GM23338 (cell line): ENCODE data around the gene TCF7L2. TPM values are rescaled to one million over a fixed set of nuclear protein-coding genes. Genes with fewer than 3 reads are reported as not detected.

Experiments used
- ATAC-seq: fragments of 200-7000 bp; cut with Tn5 transposase; 3 replicates; pipeline ENCODE4 v1.9.1; 2020
- DNase-seq: peaks from one replicate; pipeline ENCODE4 v3.0.0-alpha.2; 2015; ENCODE audit warnings: low spot score
- H2AFZ ChIP-seq: fragments of 200-600 bp; sonication (generic); 2 replicates; pipeline ENCODE4 v1.8.0; 2016; ENCODE audit warnings: antibody characterized with exemption, mild to moderate bottlenecking, moderate library complexity
- H3F3A ChIP-seq: fragments of 200-600 bp; sonication (generic); replicated peaks from 2 replicates; pipeline ENCODE4 v1.8.0; 2017; ENCODE audit warnings: antibody characterized with exemption, mixed run types, low read depth
- H3K27ac ChIP-seq: fragments of 200-600 bp; sonication (generic); 2 replicates; pipeline ENCODE4 v1.6.1; 2016; ENCODE audit warnings: low read depth
- H3K27me3 ChIP-seq: fragments of 200-600 bp; sonication (generic); 2 replicates; pipeline ENCODE4 v1.8.0; 2016; ENCODE audit warnings: mild to moderate bottlenecking, mixed run types, moderate library complexity; ENCODE audit not compliant: insufficient read depth
- H3K36me3 ChIP-seq: fragments of 200-600 bp; sonication (generic); 2 replicates; pipeline ENCODE4 v1.8.0; 2016; ENCODE audit warnings: mild to moderate bottlenecking; ENCODE audit not compliant: insufficient read depth
- H3K4me1 ChIP-seq: fragments of 200-600 bp; sonication (generic); 2 replicates; pipeline ENCODE4 v1.8.0; 2016; ENCODE audit warnings: mild to moderate bottlenecking, moderate library complexity; ENCODE audit not compliant: insufficient read depth
- H3K4me2 ChIP-seq: fragments of 200-600 bp; sonication (generic); 2 replicates; pipeline ENCODE4 v1.7.1; 2017; ENCODE audit warnings: mixed run types
- H3K4me3 ChIP-seq: fragments of 200-600 bp; sonication (generic); 2 replicates; pipeline ENCODE4 v1.6.1; 2016; ENCODE audit warnings: mixed run types
- H3K79me2 ChIP-seq: fragments of 200-600 bp; sonication (generic); replicated peaks from 2 replicates; pipeline ENCODE4 v1.8.0; 2017; ENCODE audit warnings: mild to moderate bottlenecking; ENCODE audit not compliant: insufficient read depth
- H3K9me2 ChIP-seq: fragments of 200-600 bp; sonication (generic); 2 replicates; pipeline ENCODE4 v1.8.0; 2017; ENCODE audit not compliant: insufficient read depth
- H4K20me1 ChIP-seq: fragments of 200-600 bp; sonication (generic); replicated peaks from 2 replicates; pipeline ENCODE4 v1.8.0; 2017; ENCODE audit warnings: mild to moderate bottlenecking; ENCODE audit not compliant: insufficient read depth
- H3K27ac Mint-ChIP-seq: 2 replicates; pipeline ENCODE4 v1.8.0; 2020; ENCODE audit warnings: inconsistent platforms, mild to moderate bottlenecking, moderate library complexity, mixed read lengths
- H3K27me3 Mint-ChIP-seq: 3 replicates; pipeline ENCODE4 v1.8.0; 2022; ENCODE audit warnings: low read depth, mild to moderate bottlenecking, moderate library complexity, mixed read lengths, inconsistent platforms; ENCODE audit not compliant: insufficient read depth, poor library complexity
- H3K36me3 Mint-ChIP-seq: 3 replicates; pipeline ENCODE4 v1.8.0; 2021; ENCODE audit warnings: low read depth, mild to moderate bottlenecking, inconsistent platforms, moderate library complexity, mixed read lengths
- H3K4me1 Mint-ChIP-seq: 3 replicates; pipeline ENCODE4 v1.8.0; 2020; ENCODE audit warnings: mild to moderate bottlenecking, inconsistent platforms, mixed read lengths
- H3K4me3 Mint-ChIP-seq: 3 replicates; pipeline ENCODE4 v1.8.0; 2021; ENCODE audit warnings: moderate library complexity, mild to moderate bottlenecking, inconsistent platforms, mixed read lengths
- H3K9me3 Mint-ChIP-seq: 3 replicates; pipeline ENCODE4 v1.8.0; 2020; ENCODE audit warnings: moderate library complexity, mild to moderate bottlenecking, inconsistent platforms, mixed read lengths
- CREB1 ChIP-seq: fragments of 250-450 bp; sonication (Bioruptor Pico); IDR thresholded peaks from 2 replicates; pipeline ENCODE4 v1.5.0; 2020; ENCODE audit warnings: low read depth, mild to moderate bottlenecking, moderate library complexity
- ETS1 ChIP-seq: IDR thresholded peaks from 2 replicates; pipeline ENCODE4 v1.6.1; 2016; ENCODE audit warnings: antibody characterized with exemption
- EZH2 ChIP-seq: fragments of 200-600 bp; sonication (generic); IDR thresholded peaks from one replicate; pipeline ENCODE4 v1.8.0; 2017; ENCODE audit warnings: antibody characterized with exemption, mild to moderate bottlenecking, low read depth; ENCODE audit not compliant: unreplicated experiment
- EZH2phosphoT487 ChIP-seq: fragments of 200-600 bp; sonication (generic); IDR thresholded peaks from one replicate; pipeline ENCODE4 v1.8.1; 2018; ENCODE audit warnings: antibody characterized with exemption; ENCODE audit not compliant: unreplicated experiment
- JUNB ChIP-seq: IDR thresholded peaks from one replicate; pipeline ENCODE4 v1.6.1; 2016; ENCODE audit warnings: antibody characterized with exemption; ENCODE audit not compliant: unreplicated experiment
- NANOG ChIP-seq: IDR thresholded peaks from 2 replicates; pipeline ENCODE4 v1.6.1; 2016; ENCODE audit warnings: antibody characterized with exemption, borderline replicate concordance
- POLR2AphosphoS5 ChIP-seq: IDR thresholded peaks from 2 replicates; pipeline ENCODE4 v1.6.1; 2016; ENCODE audit warnings: antibody characterized with exemption, low read depth
- REST ChIP-seq: IDR thresholded peaks from one replicate; pipeline ENCODE4 v1.6.1; 2018; ENCODE audit warnings: antibody characterized with exemption; ENCODE audit not compliant: unreplicated experiment
- STAT1 ChIP-seq: IDR thresholded peaks from one replicate; pipeline ENCODE4 v1.6.1; 2016; ENCODE audit warnings: antibody characterized with exemption; ENCODE audit not compliant: unreplicated experiment
- ZNF114 ChIP-seq: fragments of 250-450 bp; sonication (Bioruptor Pico); IDR thresholded peaks from 2 replicates; pipeline ENCODE4 v1.5.0; 2020; ENCODE audit warnings: mild to moderate bottlenecking, moderate library complexity
- ZNF331 ChIP-seq: fragments of 250-450 bp; sonication (Bioruptor Pico); IDR thresholded peaks from 2 replicates; pipeline ENCODE4 v1.5.0; 2020; ENCODE audit warnings: low read depth, mild to moderate bottlenecking, moderate library complexity
- ZNF462 ChIP-seq: fragments of 250-450 bp; sonication (Bioruptor Pico); IDR thresholded peaks from 2 replicates; pipeline ENCODE4 v1.5.0; 2020; ENCODE audit warnings: mild to moderate bottlenecking, moderate library complexity
- polyA plus RNA-seq: library from polyadenylated mRNA; unstranded; fragments of >200 nt; fragmentation: Nextera tagmentation; extraction: Ambion mirVana; gene quantifications from 2 replicates; pipeline ENCODE4 v1.2.1, GENCODE V29; 2016
- total RNA-seq: library from RNA; depleted of rRNA; stranded (reverse); fragments of >200 nt; shearing (Covaris generic); gene quantifications from 2 replicates; pipeline ENCODE4 v1.2.3, GENCODE V29; 2014
- TF ChIP-seq, protein P1 (sequence below), 2 experiments: fragments of 200-600 bp in 1 of 2; sonication (generic) in 1 of 2; conservative IDR thresholded peaks; 2 replicates each; pipeline versions ENCODE4 v1.5.1 to v1.6.1; 2016 to 2017; ENCODE audit warnings: antibody characterized with exemption in 2 of 2, low read depth in 2 of 2, mild to moderate bottlenecking in 2 of 2, moderate library complexity in 1 of 2

TCF7L2 gene
- total and polyA plus RNA-seq, 2 experiments from 2014 or later, result 32.2 to 80.8 TPM

DNA sequence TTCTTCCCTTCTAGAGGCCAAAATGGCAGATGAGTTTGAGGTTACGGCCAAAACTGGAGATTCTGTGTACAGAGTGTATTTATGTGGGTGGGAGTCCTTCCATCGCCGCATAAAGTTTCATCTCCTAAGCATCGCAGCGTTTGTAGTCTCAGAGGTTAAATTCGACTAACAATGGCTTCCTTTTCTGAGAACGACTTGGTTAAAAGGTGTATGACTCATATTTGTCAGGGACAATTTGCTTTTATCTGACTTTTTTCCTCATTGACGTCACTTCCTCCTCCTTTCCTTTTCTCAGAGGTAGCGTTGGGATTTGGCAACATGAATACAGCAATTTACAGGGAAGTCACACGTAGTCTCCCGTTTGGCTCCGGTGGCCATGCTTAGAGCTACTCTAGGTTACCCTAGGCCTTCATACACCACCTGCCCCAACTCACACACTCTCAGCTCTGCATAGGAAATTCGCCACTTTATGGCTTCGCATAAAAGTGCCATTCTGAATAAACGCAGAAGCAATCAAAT is 37.6 kb upstream of the TCF7L2 start:
- H3K27me3 ChIP-seq, result peaks cover 55% of the 10 kb centered on the region
- no peak overlapping the region for H3K4me3 ChIP-seq
- H3K79me2 ChIP-seq, result no peaks in the 10 kb centered on the region
- Mint-ChIP-seq H3K36me3 (no peaks in the 10 kb centered on the region), H3K4me1 (peaks cover 38% of the 10 kb centered on the region), H3K4me3 (no peak overlapping the region), H3K9me3 (no peaks in the 10 kb centered on the region), H3K27me3 (peaks cover 29% of the 10 kb centered on the region), H3K27ac (no peak overlapping the region)
- H4K20me1 ChIP-seq, result peaks cover 4% of the 10 kb centered on the region
- 0 out of 2 replicates have a peak, but pooled peaks cover 6% of the 10 kb centered on the region for H3F3A ChIP-seq
- no peak overlapping the region for H3K27ac ChIP-seq
- H2AFZ ChIP-seq, result no peak overlapping the region
- no peaks in the 10 kb centered on the region for H3K9me2 ChIP-seq
- TF ChIP-seq CREB1 (CRISPR knock-in tag) (no peak), ZNF114 (CRISPR knock-in tag) (no peak), STAT1 (no peak), JUNB (no peak), ZNF462 (CRISPR knock-in tag) (no peak), EZH2 (no peak), ETS1 (no peak), ZNF331 (no peak), EZH2phosphoT487 (no peak), NANOG (no peak), POLR2AphosphoS5 (no peak), REST (no peak)
- TF ChIP-seq, protein P1, sequence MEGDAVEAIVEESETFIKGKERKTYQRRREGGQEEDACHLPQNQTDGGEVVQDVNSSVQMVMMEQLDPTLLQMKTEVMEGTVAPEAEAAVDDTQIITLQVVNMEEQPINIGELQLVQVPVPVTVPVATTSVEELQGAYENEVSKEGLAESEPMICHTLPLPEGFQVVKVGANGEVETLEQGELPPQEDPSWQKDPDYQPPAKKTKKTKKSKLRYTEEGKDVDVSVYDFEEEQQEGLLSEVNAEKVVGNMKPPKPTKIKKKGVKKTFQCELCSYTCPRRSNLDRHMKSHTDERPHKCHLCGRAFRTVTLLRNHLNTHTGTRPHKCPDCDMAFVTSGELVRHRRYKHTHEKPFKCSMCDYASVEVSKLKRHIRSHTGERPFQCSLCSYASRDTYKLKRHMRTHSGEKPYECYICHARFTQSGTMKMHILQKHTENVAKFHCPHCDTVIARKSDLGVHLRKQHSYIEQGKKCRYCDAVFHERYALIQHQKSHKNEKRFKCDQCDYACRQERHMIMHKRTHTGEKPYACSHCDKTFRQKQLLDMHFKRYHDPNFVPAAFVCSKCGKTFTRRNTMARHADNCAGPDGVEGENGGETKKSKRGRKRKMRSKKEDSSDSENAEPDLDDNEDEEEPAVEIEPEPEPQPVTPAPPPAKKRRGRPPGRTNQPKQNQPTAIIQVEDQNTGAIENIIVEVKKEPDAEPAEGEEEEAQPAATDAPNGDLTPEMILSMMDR (conservative IDR thresholded peaks at IDR 0.05; ENCODE audit: low read depth in 2 of 2), result no peak
- H3K4me2 ChIP-seq, result no peak overlapping the region
- DNase-seq (no peak), ATAC-seq (no peak)
- peaks cover 48% of the 10 kb centered on the region for H3K4me1 ChIP-seq
- no peaks in the 10 kb centered on the region for H3K36me3 ChIP-seq
